SKM-1 (cell line): ENCODE measurements around the gene MAML2.

Source experiments
- DNase-seq: peaks from one replicate; lab custom pipeline; 2025; ENCODE audit not compliant: unreplicated experiment; lab: John Stamatoyannopoulos, UW

The MAML2 gene

GRCh38 chr11:96052921-96053651, 289.9 kb downstream of the MAML2 start:
- peak; percentile 25 for DNase-seq

- DNase-seq: no peak
These were observed 291.2 kb downstream of the MAML2 start for GRCh38 chr11:96051820-96052219.

- no peak for DNase-seq
These were observed 292.4 kb downstream of the MAML2 start for GRCh38 chr11:96050435-96051182.

GRCh38 chr11:96049426-96049825, 293.6 kb downstream of the MAML2 start:
- no peak for DNase-seq

- no peak for DNase-seq
These were observed 297.2 kb downstream of the MAML2 start for GRCh38 chr11:96045622-96046456.

GRCh38 chr11:96044747-96045146, 298.2 kb downstream of the MAML2 start:
- DNase-seq: no peak

GRCh38 chr11:96044311-96044710, 298.7 kb downstream of the MAML2 start:
- DNase-seq: no peak

- DNase-seq: no peak
These were observed 299.7 kb downstream of the MAML2 start for GRCh38 chr11:96043291-96043690.

GRCh38 chr11:96038046-96038445, 304.9 kb downstream of the MAML2 start:
- DNase-seq: no peak

- no peak for DNase-seq
These were observed 305.5 kb downstream of the MAML2 start for GRCh38 chr11:96037405-96037949.

- no peak for DNase-seq
These were observed 306.1 kb downstream of the MAML2 start for GRCh38 chr11:96036863-96037262.

GRCh38 chr11:96035740-96036078, 307.3 kb downstream of the MAML2 start:
- no peak for DNase-seq

GRCh38 chr11:96035031-96035739, 307.8 kb downstream of the MAML2 start:
- no peak for DNase-seq

GRCh38 chr11:96033599-96033998, 309.4 kb downstream of the MAML2 start:
- DNase-seq: no peak

GRCh38 chr11:96033095-96033494, 309.9 kb downstream of the MAML2 start:
- no peak for DNase-seq

- no peak for DNase-seq
These were observed 314.2 kb downstream of the MAML2 start for GRCh38 chr11:96028746-96029145.

GRCh38 chr11:96027021-96027420, 316.0 kb downstream of the MAML2 start:
- DNase-seq: no peak

GRCh38 chr11:96026310-96026709, 316.7 kb downstream of the MAML2 start:
- DNase-seq: no peak

- no peak for DNase-seq
These were observed 318.3 kb downstream of the MAML2 start for GRCh38 chr11:96024666-96025065.

GRCh38 chr11:96023275-96023674, 319.7 kb downstream of the MAML2 start:
- no peak for DNase-seq
